GM12892 (cell line): ENCODE results near the gene ARL3.
A peak's percentile ranks its signal among the peaks of the same experiment; 100 is the strongest.
"Not testable (repeated sequence)": the region's sequence is repeated elsewhere in the genome, so short reads cannot be mapped to it uniquely, and the experiment has no call there.

Experiments used
- DNase-seq: peaks from one replicate; pipeline ENCODE4 v3.0.0; 2011; ENCODE audit not compliant: insufficient read length
- FAIRE-seq: peaks from 2 replicates; lab custom pipeline; 2011; peaks lifted over from hg19 to GRCh38; lab: Jason Lieb, UNC
- POLR2A ChIP-seq: IDR thresholded peaks from 2 replicates; pipeline ENCODE4 v1.6.1; 2011; ENCODE audit warnings: low read depth, low read length, control low read depth
- POLR2AphosphoS5 ChIP-seq: IDR thresholded peaks from 2 replicates; pipeline ENCODE4 v1.6.1; 2011; ENCODE audit warnings: low read depth, low read length, control low read depth
- TAF1 ChIP-seq: IDR thresholded peaks from 2 replicates; pipeline ENCODE4 v1.6.1; 2011; ENCODE audit warnings: low read depth, mild to moderate bottlenecking, control low read depth, low read length, borderline replicate concordance

Gene ARL3

GRCh38 chr10:102714621-102715455, 641 bp upstream of the ARL3 start, which contains the start of gene SFXN2:
Gene SFXN2, plus strand, starts transcription at chr10:102714636. Its CDS starts 12,001 bp downstream, at chr10:102726637.
- FAIRE-seq (peak; percentile 17), DNase-seq (peak; percentile 38)
- TF ChIP-seq POLR2AphosphoS5 (peak; percentile 71), TAF1 (0 out of 2 replicates have a peak, but pooled peaks have one; percentile 26), POLR2A (peak; percentile 85)

GRCh38 chr10:102713539-102713813, 721 bp downstream of the ARL3 start:
- DNase-seq (no peak), FAIRE-seq (no peak)
- 0 out of 2 replicates have a peak, but pooled peaks have one; percentile 67 for TF ChIP-seq POLR2AphosphoS5
- no peak for TF ChIP-seq POLR2A

- no peak for DNase-seq
- no peak for FAIRE-seq
- TF ChIP-seq TAF1 (no peak), POLR2A (no peak), POLR2AphosphoS5 (no peak)
These were observed 1.2 kb downstream of the ARL3 start for GRCh38 chr10:102712843-102713538.

GRCh38 chr10:102712089-102712488, 2.1 kb downstream of the ARL3 start:
- DNase-seq (no peak), FAIRE-seq (peak; percentile 38)
- TF ChIP-seq POLR2AphosphoS5: no peak
- no peak for TF ChIP-seq TAF1
- no peak for TF ChIP-seq POLR2A

GRCh38 chr10:102710609-102711008, 3.6 kb downstream of the ARL3 start:
- DNase-seq: no peak
- FAIRE-seq: peak; percentile 5
- TF ChIP-seq POLR2AphosphoS5 (no peak), POLR2A (no peak), TAF1 (no peak)

GRCh38 chr10:102705531-102705930, 8.7 kb downstream of the ARL3 start:
- FAIRE-seq (peak; percentile 9), DNase-seq (no peak)
- TF ChIP-seq POLR2A: no peak
- TF ChIP-seq POLR2AphosphoS5: no peak
- no peak for TF ChIP-seq TAF1

- no peak for TF ChIP-seq TAF1
- TF ChIP-seq POLR2A: no peak
- TF ChIP-seq POLR2AphosphoS5: no peak
- DNase-seq (no peak), FAIRE-seq (no peak)
These were observed 9.3 kb downstream of the ARL3 start for GRCh38 chr10:102704915-102705314.

GRCh38 chr10:102702742-102703141, 11.5 kb downstream of the ARL3 start:
- no peak for FAIRE-seq
- no peak for TF ChIP-seq POLR2A
- TF ChIP-seq POLR2AphosphoS5: no peak
- no peak for TF ChIP-seq TAF1
- DNase-seq: no peak

- TF ChIP-seq POLR2A (no peak), POLR2AphosphoS5 (no peak), TAF1 (no peak)
- DNase-seq (no peak), FAIRE-seq (no peak)
These were observed 12.4 kb downstream of the ARL3 start for GRCh38 chr10:102701796-102702195.

GRCh38 chr10:102701272-102701671, 12.9 kb downstream of the ARL3 start:
- TF ChIP-seq POLR2AphosphoS5: no peak
- no peak for DNase-seq
- peak; percentile 38 for FAIRE-seq

- peak; percentile 36 for FAIRE-seq
- TF ChIP-seq POLR2A (no peak), TAF1 (no peak), POLR2AphosphoS5 (no peak)
- DNase-seq: no peak
These were observed 15.3 kb downstream of the ARL3 start for GRCh38 chr10:102698894-102699293.

GRCh38 chr10:102696736-102697135, 17.5 kb downstream of the ARL3 start:
- no peak for FAIRE-seq
- no peak for TF ChIP-seq TAF1
- TF ChIP-seq POLR2A: no peak
- TF ChIP-seq POLR2AphosphoS5: no peak

GRCh38 chr10:102695401-102695800, 18.8 kb downstream of the ARL3 start:
- not testable (repeated sequence) for FAIRE-seq, DNase-seq

More at GRCh38 chr10:102696736-102697135, 17.5 kb downstream of the ARL3 start:
- no peak for DNase-seq
